Right atrium auricular region (tissue), 2 donors: Measurements from ENCODE around the gene CALHM1. TPM values are rescaled to one million over a fixed set of nuclear protein-coding genes. Genes with fewer than 3 reads are reported as not detected.

Experiments
- DNase-seq: peaks from one replicate; pipeline ENCODE4 v3.0.0-alpha.2; 2019; ENCODE audit warnings: low spot score
- H3K27ac ChIP-seq, 2 donors: fragments of 200-600 bp; sonication (generic); 1 replicate in 1 of 2; 2 replicates in 1 of 2; pipeline ENCODE4 v1.5.1; 2016 to 2019
- H3K27me3 ChIP-seq, 2 donors: fragments of 200-600 bp; sonication (generic); one replicate each; pipeline versions ENCODE4 v1.5.1 to v1.6.0; 2017 to 2019
- H3K36me3 ChIP-seq: fragments of 200-600 bp; sonication (generic); one replicate; pipeline ENCODE4 v1.5.1; 2016
- H3K4me1 ChIP-seq, 2 donors: fragments of 200-600 bp; sonication (generic); one replicate each; pipeline versions ENCODE4 v1.5.1 to v1.6.0; 2017 to 2019
- H3K4me3 ChIP-seq, 2 donors: fragments of 200-600 bp; sonication (generic); 1 replicate in 1 of 2; 2 replicates in 1 of 2; pipeline ENCODE4 v1.5.1; 2017 to 2019; ENCODE audit warnings: mild to moderate bottlenecking in 1 of 2, moderate library complexity in 1 of 2
- H3K9me3 ChIP-seq, 2 donors: fragments of 200-600 bp; sonication (generic); one replicate each; pipeline ENCODE4 v1.5.1; 2019
- CTCF ChIP-seq, 2 donors: fragments of 200-600 bp; sonication (generic); IDR thresholded peaks; one replicate each; pipeline ENCODE4 v1.5.1; 2019; ENCODE audit warnings: antibody characterized with exemption in 2 of 2
- total RNA-seq, 2 donors: library from RNA; depleted of rRNA; stranded (reverse); fragments of >200 nt; gene quantifications; one replicate each; pipeline ENCODE4 v1.1.0, GENCODE V29; 2016

The CALHM1 gene
- total RNA-seq, 2 donors from 2014 or later = not detected

DNA sequence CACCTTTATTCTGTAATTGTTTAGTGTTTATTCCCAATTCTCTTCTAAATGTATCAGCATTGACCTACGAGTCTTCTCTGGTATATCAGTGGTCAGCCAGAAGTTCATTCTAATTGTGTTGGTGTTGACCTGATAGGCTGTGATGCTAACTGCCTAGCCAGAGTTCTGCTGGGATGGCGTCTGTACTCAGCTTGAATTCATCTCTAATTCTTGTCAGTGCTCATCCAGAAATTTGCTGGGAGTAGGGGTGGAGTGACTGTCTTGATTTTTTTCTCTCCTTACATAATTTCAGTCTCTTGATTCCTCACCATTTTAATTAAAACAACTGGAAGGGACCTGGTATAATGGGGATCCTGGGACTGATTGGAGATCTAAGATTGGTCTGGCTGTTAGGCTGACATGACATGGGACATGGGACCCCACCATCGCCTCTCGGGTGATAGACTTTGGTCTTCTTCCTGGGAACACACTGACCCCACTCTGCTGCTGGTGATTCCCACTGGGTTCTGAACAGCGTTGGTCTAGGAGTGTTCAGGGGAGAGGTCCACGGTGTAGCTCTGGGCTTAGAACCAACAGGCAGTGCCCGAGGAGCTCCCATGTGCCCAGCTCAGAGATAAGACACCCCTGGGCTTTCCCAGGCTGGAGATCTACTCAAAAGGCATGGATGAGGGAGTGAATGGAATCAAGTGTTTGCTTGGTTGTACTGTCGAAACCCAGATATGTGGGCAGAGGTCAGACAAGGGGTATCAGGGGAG lies 38.6 kb upstream of the CALHM1 start:
- Histone ChIP-seq H3K27ac (no peak overlapping the region), H3K4me1 (peaks cover 0 to 23% of the 10 kb centered on the region in 2 donors), H3K4me3 (no peak overlapping the region), H3K27me3 (no peaks in the 10 kb centered on the region), H3K36me3 (no peaks in the 10 kb centered on the region), H3K9me3 (no peaks in the 10 kb centered on the region)
- no peak for DNase-seq
- TF ChIP-seq CTCF (IDR thresholded peaks at IDR 0.05) = no peak

GRCh38 chr10:103495321-103495720 lies 36.6 kb upstream of the CALHM1 start:
- no peaks in the 10 kb centered on the region for H3K27me3 ChIP-seq
- no peak for TF ChIP-seq CTCF (IDR thresholded peaks at IDR 0.05)
- H3K4me3 ChIP-seq = no peak overlapping the region
- no peak for DNase-seq
- H3K36me3 ChIP-seq = no peaks in the 10 kb centered on the region
- no peaks in the 10 kb centered on the region for H3K9me3 ChIP-seq
- H3K4me1 ChIP-seq = peaks cover 0 to 27% of the 10 kb centered on the region in 2 donors
- no peak overlapping the region for H3K27ac ChIP-seq

DNA sequence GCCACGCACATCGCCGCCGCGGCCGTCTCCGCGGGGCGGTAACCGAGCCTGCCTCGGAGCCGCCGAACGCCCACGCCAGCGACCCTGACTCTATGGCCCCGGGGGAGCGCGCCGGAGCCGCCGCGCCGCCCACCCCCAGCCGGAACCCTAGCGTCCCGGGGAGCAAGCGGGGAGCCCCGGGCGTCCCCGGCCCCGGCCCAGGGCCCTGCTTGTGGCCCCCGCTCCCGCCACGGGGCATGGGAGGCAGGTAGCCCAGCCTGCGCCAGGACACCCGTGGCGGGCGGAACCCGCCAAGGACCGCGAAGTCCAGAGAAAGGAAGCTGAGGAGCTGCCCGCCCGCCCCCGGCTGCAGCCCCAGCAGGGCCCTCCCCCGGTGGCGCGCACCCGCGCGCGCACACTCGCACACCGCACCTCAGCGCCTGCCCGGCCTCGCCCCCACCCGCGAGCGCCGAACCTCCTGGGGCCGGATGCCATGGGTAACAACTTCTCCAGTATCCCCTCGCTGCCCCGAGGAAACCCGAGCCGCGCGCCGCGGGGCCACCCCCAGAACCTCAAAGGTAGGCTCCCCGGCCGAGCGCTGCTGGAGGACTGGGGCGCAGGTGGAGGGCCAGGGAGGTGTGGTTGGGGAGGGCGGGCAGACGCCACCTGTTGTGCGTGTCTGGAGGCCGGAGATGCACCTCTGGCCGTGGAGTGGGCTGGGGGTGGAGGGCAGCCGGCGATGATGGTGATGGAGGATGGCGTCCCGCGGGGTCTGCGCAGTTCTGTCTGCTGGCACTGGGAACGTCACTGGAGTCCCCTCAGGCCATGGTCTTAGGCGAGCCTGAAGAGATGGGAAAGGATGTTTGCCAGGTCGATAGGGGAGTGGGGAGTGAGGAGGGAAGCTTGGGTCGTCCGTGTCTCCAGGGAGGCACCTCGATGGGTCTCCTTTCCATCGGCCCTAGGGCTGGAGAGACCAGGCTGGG lies 35.5 kb upstream of the CALHM1 start:
- peak overlapping the region; percentile 40 to 61 for H3K4me3 ChIP-seq
- TF ChIP-seq CTCF (IDR thresholded peaks at IDR 0.05) = no peak
- H3K4me1 ChIP-seq = peaks cover 0 to 27% of the 10 kb centered on the region in 2 donors
- no peak for DNase-seq
- no peaks in the 10 kb centered on the region for H3K36me3 ChIP-seq
- no peaks in the 10 kb centered on the region for H3K9me3 ChIP-seq
- no peak overlapping the region for H3K27ac ChIP-seq
- H3K27me3 ChIP-seq = no peaks in the 10 kb centered on the region

DNA sequence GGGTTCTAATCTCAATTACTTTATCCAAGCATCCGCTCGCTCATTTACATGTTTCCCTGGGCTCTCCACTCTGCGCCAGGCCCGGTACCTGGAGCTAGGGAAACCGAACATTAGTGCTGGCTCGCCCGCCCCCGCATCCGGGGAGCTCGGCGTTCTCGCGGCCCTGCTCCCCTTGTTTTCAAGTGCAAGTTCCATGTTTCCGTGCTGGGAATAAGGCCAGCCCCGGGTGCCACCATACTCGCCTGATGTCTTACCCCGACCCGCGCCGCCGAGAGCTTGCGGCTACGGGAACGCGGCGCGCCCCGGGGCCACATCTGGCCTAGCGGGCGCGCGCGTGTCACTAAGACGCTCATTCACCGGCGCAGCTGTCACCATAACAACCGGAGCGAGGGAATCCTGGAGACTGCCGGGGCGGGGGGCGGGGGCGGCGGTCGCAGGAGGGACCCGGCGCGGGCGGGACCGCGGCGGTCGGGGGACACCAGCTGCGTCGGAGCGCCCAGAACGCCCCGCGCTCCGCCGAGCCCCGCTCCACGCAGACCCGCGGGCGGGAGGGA lies 34.7 kb upstream of the CALHM1 start, which contains the start of gene NEURL1:
TSS of gene NEURL1 (plus strand) at position 344 of the 554 bp plus-strand sequence. CDS start 683 bp downstream, outside the sequence.
- H3K27me3 ChIP-seq = no peaks in the 10 kb centered on the region
- no peaks in the 10 kb centered on the region for H3K36me3 ChIP-seq
- no peak for DNase-seq
- TF ChIP-seq CTCF (IDR thresholded peaks at IDR 0.05) = no peak
- peaks cover 0 to 27% of the 10 kb centered on the region in 2 donors for H3K4me1 ChIP-seq
- peak within 1 kb of the TSS in 1 of 2 donors; percentile 4 for H3K27ac ChIP-seq
- no peaks in the 10 kb centered on the region for H3K9me3 ChIP-seq
- H3K4me3 ChIP-seq = peak within 1 kb of the TSS; percentile 40 to 61

DNA sequence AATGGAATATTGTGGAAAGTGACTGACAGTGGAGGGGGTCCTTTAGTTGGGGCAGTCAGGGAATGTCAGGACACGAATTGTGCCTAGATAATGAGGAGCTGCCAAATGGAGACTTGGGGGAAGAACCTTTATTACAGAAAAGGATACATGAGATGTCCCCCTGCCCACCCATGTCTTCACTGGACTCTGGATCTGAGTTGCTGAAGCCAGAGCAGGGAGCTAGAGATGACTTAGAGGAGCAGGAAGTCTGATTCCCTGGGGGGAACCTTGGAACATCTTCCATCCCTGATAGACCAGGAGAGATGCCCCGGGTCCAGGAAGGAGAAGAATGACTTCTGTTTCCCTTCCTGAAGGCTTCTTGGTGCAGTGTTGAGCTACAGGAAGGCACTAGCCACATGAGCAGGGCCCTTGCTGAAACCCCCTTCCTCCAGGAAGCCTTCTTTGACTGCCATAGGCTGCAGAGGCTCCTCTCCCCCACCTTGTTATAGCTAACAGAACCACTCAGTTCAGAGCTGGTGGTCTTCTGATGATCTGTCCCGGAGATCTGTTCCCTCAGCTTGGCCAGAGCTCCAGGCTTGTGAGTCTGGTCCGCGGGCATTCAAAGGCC lies 34.1 kb upstream of the CALHM1 start:
- H3K4me3 ChIP-seq = peak overlapping the region in 1 of 2 donors; percentile 61
- no peaks in the 10 kb centered on the region for H3K9me3 ChIP-seq
- no peaks in the 10 kb centered on the region for H3K27me3 ChIP-seq
- DNase-seq = no peak
- H3K36me3 ChIP-seq = no peaks in the 10 kb centered on the region
- no peak for TF ChIP-seq CTCF (IDR thresholded peaks at IDR 0.05)
- peak overlapping the region in 1 of 2 donors; percentile 4 for H3K27ac ChIP-seq
- H3K4me1 ChIP-seq = peaks cover 0 to 27% of the 10 kb centered on the region in 2 donors
